GM12891 (cell line): ENCODE measurements around the gene FRYL.

Experiments used
- PAX5 ChIP-seq: IDR thresholded peaks from 2 replicates; pipeline ENCODE4 v1.6.1; 2011; ENCODE audit warnings: low read length, moderate library complexity, mild to moderate bottlenecking; ENCODE audit not compliant: insufficient read depth, severe bottlenecking
- POLR2A ChIP-seq: IDR thresholded peaks from 2 replicates; pipeline ENCODE4 v1.6.1; 2011; ENCODE audit warnings: low read depth, low read length, control low read depth
- POLR2AphosphoS5 ChIP-seq: IDR thresholded peaks from 2 replicates; pipeline ENCODE4 v1.6.1; 2011; ENCODE audit warnings: low read depth, low read length, control low read depth
- POU2F2 ChIP-seq: IDR thresholded peaks from 2 replicates; pipeline ENCODE4 v1.6.1; 2011; ENCODE audit warnings: low read depth, mild to moderate bottlenecking, control low read depth, low read length, moderate library complexity
- SPI1 ChIP-seq: IDR thresholded peaks from 2 replicates; pipeline ENCODE4 v1.6.1; 2011; ENCODE audit warnings: low read depth, low read length, control low read depth
- TAF1 ChIP-seq: IDR thresholded peaks from 2 replicates; pipeline ENCODE4 v1.6.1; 2011; ENCODE audit warnings: low read depth, low read length, control low read depth

DNA sequence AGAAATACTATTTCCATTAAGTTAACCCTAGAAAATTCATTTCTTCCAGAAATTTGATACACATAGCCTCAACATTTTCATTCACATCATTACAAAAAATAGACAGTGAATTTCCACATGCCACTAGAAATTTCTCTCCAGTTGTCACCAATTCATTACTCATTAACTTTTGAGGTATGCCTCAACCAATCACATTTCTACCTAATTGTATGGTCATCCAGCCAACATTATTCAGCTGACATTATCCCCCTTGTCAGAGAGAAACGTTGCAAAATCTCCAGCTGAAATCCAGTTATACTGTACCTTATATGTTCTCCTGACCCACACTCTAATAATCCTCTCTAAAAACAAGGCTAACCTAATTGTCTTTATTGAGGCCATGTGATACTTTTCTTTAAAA lies 24.8 kb downstream of the FRYL start:
- TF ChIP-seq TAF1 = no peak
- TF ChIP-seq POLR2AphosphoS5 = no peak
- TF ChIP-seq PAX5 = no peak
- TF ChIP-seq POLR2A = no peak
- no peak for TF ChIP-seq POU2F2
- no peak for TF ChIP-seq SPI1
